Measurements from ENCODE around the gene PEMT.
"Not testable (repeated sequence)": the region's sequence is repeated elsewhere in the genome, so short reads cannot be mapped to it uniquely, and the experiment has no call there.

The PEMT gene

GRCh38 chr17:17502741-17503565, 88.6 kb downstream of the PEMT start:
- DNase-seq (ENCODE audit: low spot score), result no peak

GRCh38 chr17:17500999-17501605, 90.4 kb downstream of the PEMT start:
- no peak for DNase-seq (ENCODE audit: low spot score)

- no peak for DNase-seq (ENCODE audit: low spot score)
Observed at GRCh38 chr17:17499402-17500145, 91.9 kb downstream of the PEMT start.

- no peak for DNase-seq (ENCODE audit: low spot score)
Observed at GRCh38 chr17:17498606-17499301, 92.8 kb downstream of the PEMT start.

GRCh38 chr17:17497845-17498520, 93.5 kb downstream of the PEMT start:
- DNase-seq (ENCODE audit: low spot score), result no peak

GRCh38 chr17:17497065-17497844, 94.3 kb downstream of the PEMT start:
- no peak for DNase-seq (ENCODE audit: low spot score)

GRCh38 chr17:17496189-17497064, 95.1 kb downstream of the PEMT start, which contains the start of gene RASD1:
Gene RASD1, minus strand, starts transcription at chr17:17496395. Its CDS starts 214 bp downstream, at chr17:17496181.
- DNase-seq (ENCODE audit: low spot score), result peak; percentile 90

- DNase-seq (ENCODE audit: low spot score), result no peak
Observed at GRCh38 chr17:17495536-17496188, 95.8 kb downstream of the PEMT start.

GRCh38 chr17:17494870-17495535, 96.5 kb downstream of the PEMT start:
- DNase-seq (ENCODE audit: low spot score), result no peak

- DNase-seq (ENCODE audit: low spot score), result no peak
Observed at GRCh38 chr17:17494499-17494869, 97.0 kb downstream of the PEMT start.

GRCh38 chr17:17493986-17494466, 97.5 kb downstream of the PEMT start:
- DNase-seq (ENCODE audit: low spot score), result no peak

GRCh38 chr17:17493249-17493985, 98.1 kb downstream of the PEMT start:
- DNase-seq (ENCODE audit: low spot score), result no peak

GRCh38 chr17:17492571-17492970, 98.9 kb downstream of the PEMT start:
- DNase-seq (ENCODE audit: low spot score), result no peak

- no peak for DNase-seq (ENCODE audit: low spot score)
Observed at GRCh38 chr17:17492085-17492484, 99.4 kb downstream of the PEMT start.

GRCh38 chr17:17491546-17491988, 99.9 kb downstream of the PEMT start:
- DNase-seq (ENCODE audit: low spot score), result no peak

GRCh38 chr17:17491031-17491471, 100.5 kb downstream of the PEMT start:
- DNase-seq (ENCODE audit: low spot score), result no peak

- DNase-seq (ENCODE audit: low spot score), result no peak
Observed at GRCh38 chr17:17487998-17488397, 103.5 kb downstream of the PEMT start.

GRCh38 chr17:17486416-17486815, 105.1 kb downstream of the PEMT start:
- not testable (repeated sequence) for DNase-seq (ENCODE audit: low spot score)
